ENCODE data around the gene TAS1R2. TPM values are rescaled to one million over a fixed set of nuclear protein-coding genes. Genes with fewer than 3 reads are reported as not detected.
"Not testable (repeated sequence)": the region's sequence is repeated elsewhere in the genome, so short reads cannot be mapped to it uniquely, and the experiment has no call there.

TAS1R2 gene
- total and polyA plus RNA-seq, 2 donors = not detected

GRCh38 chr1:18893120-18893519 is 33.7 kb upstream of the TAS1R2 start:
- no peaks in the 10 kb centered on the region for H3K4me1 ChIP-seq (ENCODE audit: insufficient read depth)
- H3K27ac ChIP-seq (ENCODE audit: low read depth) = no peak overlapping the region
- H3K4me3 ChIP-seq (ENCODE audit: low read depth, low read length) = no peak overlapping the region
- no peak for DNase-seq (ENCODE audit: extremely low spot score)
- 96% methylated on average over 7 of the region's 7 CpGs for WGBS
- H3K36me3 ChIP-seq (ENCODE audit: insufficient read depth) = no peaks in the 10 kb centered on the region

GRCh38 chr1:18891858-18892257 is 32.4 kb upstream of the TAS1R2 start:
- 85% methylated on average over 7 of the region's 7 CpGs for WGBS
- not testable (repeated sequence) for H3K4me3 ChIP-seq (ENCODE audit: low read depth, low read length); H3K27ac ChIP-seq (ENCODE audit: low read depth)

GRCh38 chr1:18891426-18891780 is 31.9 kb upstream of the TAS1R2 start:
- DNase-seq (ENCODE audit: extremely low spot score) = no peak
- Histone ChIP-seq H3K36me3 (ENCODE audit: insufficient read depth) (no peaks in the 10 kb centered on the region), H3K4me1 (ENCODE audit: insufficient read depth) (no peaks in the 10 kb centered on the region), H3K4me3 (ENCODE audit: low read depth, low read length) (no peak overlapping the region), H3K27ac (ENCODE audit: low read depth) (no peak overlapping the region)
- 91% methylated on average over 7 of the region's 7 CpGs for WGBS

More at GRCh38 chr1:18891858-18892257, 32.4 kb upstream of the TAS1R2 start:
- H3K36me3 ChIP-seq (ENCODE audit: insufficient read depth); DNase-seq (ENCODE audit: extremely low spot score); H3K4me1 ChIP-seq (ENCODE audit: insufficient read depth): not testable (repeated sequence)

GRCh38 chr1:18890706-18891425 is 31.4 kb upstream of the TAS1R2 start:
- Histone ChIP-seq H3K4me1 (ENCODE audit: insufficient read depth) (no peaks in the 10 kb centered on the region), H3K4me3 (ENCODE audit: low read depth, low read length) (no peak overlapping the region), H3K27ac (ENCODE audit: low read depth) (no peak overlapping the region), H3K36me3 (ENCODE audit: insufficient read depth) (no peaks in the 10 kb centered on the region)
- no peak for DNase-seq (ENCODE audit: extremely low spot score)
- WGBS = 68% methylated on average over 6 of the region's 6 CpGs

- H3K27ac ChIP-seq (ENCODE audit: low read depth) = no peak overlapping the region
- no peaks in the 10 kb centered on the region for H3K4me1 ChIP-seq (ENCODE audit: insufficient read depth)
- WGBS = 94% methylated on average over 1 of the region's 1 CpG
- DNase-seq (ENCODE audit: extremely low spot score) = no peak
- H3K4me3 ChIP-seq (ENCODE audit: low read depth, low read length) = no peak overlapping the region
- no peaks in the 10 kb centered on the region for H3K36me3 ChIP-seq (ENCODE audit: insufficient read depth)
Measured at GRCh38 chr1:18886003-18886335, 26.5 kb upstream of the TAS1R2 start.

GRCh38 chr1:18885311-18886002 is 26.0 kb upstream of the TAS1R2 start:
- H3K27ac ChIP-seq (ENCODE audit: low read depth) = no peak overlapping the region
- 96% methylated on average over 17 of the region's 17 CpGs for WGBS
- H3K4me3 ChIP-seq (ENCODE audit: low read depth, low read length) = no peak overlapping the region
- no peaks in the 10 kb centered on the region for H3K4me1 ChIP-seq (ENCODE audit: insufficient read depth)
- no peaks in the 10 kb centered on the region for H3K36me3 ChIP-seq (ENCODE audit: insufficient read depth)
- DNase-seq (ENCODE audit: extremely low spot score) = no peak

- no peak overlapping the region for H3K27ac ChIP-seq (ENCODE audit: low read depth)
- no peaks in the 10 kb centered on the region for H3K4me1 ChIP-seq (ENCODE audit: insufficient read depth)
- 85% methylated on average over 6 of the region's 6 CpGs for WGBS
- no peaks in the 10 kb centered on the region for H3K36me3 ChIP-seq (ENCODE audit: insufficient read depth)
- H3K4me3 ChIP-seq (ENCODE audit: low read depth, low read length) = no peak overlapping the region
- no peak for DNase-seq (ENCODE audit: extremely low spot score)
Measured at GRCh38 chr1:18884727-18885126, 25.3 kb upstream of the TAS1R2 start.

- DNase-seq (ENCODE audit: extremely low spot score) = no peak
- Histone ChIP-seq H3K4me1 (ENCODE audit: insufficient read depth) (no peaks in the 10 kb centered on the region), H3K27ac (ENCODE audit: low read depth) (no peak overlapping the region), H3K36me3 (ENCODE audit: insufficient read depth) (no peaks in the 10 kb centered on the region), H3K4me3 (ENCODE audit: low read depth, low read length) (no peak overlapping the region)
- 61% methylated on average over 4 of the region's 4 CpGs for WGBS
Measured at GRCh38 chr1:18884419-18884717, 24.9 kb upstream of the TAS1R2 start.

GRCh38 chr1:18883636-18884418 is 24.4 kb upstream of the TAS1R2 start:
- Histone ChIP-seq H3K4me3 (ENCODE audit: low read depth, low read length) (no peak overlapping the region), H3K27ac (ENCODE audit: low read depth) (no peak overlapping the region), H3K4me1 (ENCODE audit: insufficient read depth) (no peaks in the 10 kb centered on the region), H3K36me3 (ENCODE audit: insufficient read depth) (no peaks in the 10 kb centered on the region)
- no peak for DNase-seq (ENCODE audit: extremely low spot score)
- WGBS = 56% methylated on average over 14 of the region's 14 CpGs

GRCh38 chr1:18883079-18883478 is 23.6 kb upstream of the TAS1R2 start:
- Histone ChIP-seq H3K36me3 (ENCODE audit: insufficient read depth) (no peaks in the 10 kb centered on the region), H3K4me3 (ENCODE audit: low read depth, low read length) (no peak overlapping the region), H3K27ac (ENCODE audit: low read depth) (no peak overlapping the region)

GRCh38 chr1:18882486-18882885 is 23.0 kb upstream of the TAS1R2 start:
- no peaks in the 10 kb centered on the region for H3K36me3 ChIP-seq (ENCODE audit: insufficient read depth)
- 83% methylated on average over 8 of the region's 8 CpGs for WGBS

More at GRCh38 chr1:18883079-18883478, 23.6 kb upstream of the TAS1R2 start:
- DNase-seq (ENCODE audit: extremely low spot score) = no peak
- H3K4me1 ChIP-seq (ENCODE audit: insufficient read depth) = no peaks in the 10 kb centered on the region
- 97% methylated on average over 23 of the region's 23 CpGs for WGBS

GRCh38 chr1:18881642-18882431 is 22.4 kb upstream of the TAS1R2 start:
- no peak for DNase-seq (ENCODE audit: extremely low spot score)
- H3K4me1 ChIP-seq (ENCODE audit: insufficient read depth) = no peaks in the 10 kb centered on the region
- H3K36me3 ChIP-seq (ENCODE audit: insufficient read depth) = no peaks in the 10 kb centered on the region
- no peak overlapping the region for H3K27ac ChIP-seq (ENCODE audit: low read depth)
- no peak overlapping the region for H3K4me3 ChIP-seq (ENCODE audit: low read depth, low read length)
- WGBS = 90% methylated on average over 24 of the region's 24 CpGs

More at GRCh38 chr1:18882486-18882885, 23.0 kb upstream of the TAS1R2 start:
- no peak overlapping the region for H3K27ac ChIP-seq (ENCODE audit: low read depth)
- H3K4me1 ChIP-seq (ENCODE audit: insufficient read depth) = no peaks in the 10 kb centered on the region
- no peak for DNase-seq (ENCODE audit: extremely low spot score)
- no peak overlapping the region for H3K4me3 ChIP-seq (ENCODE audit: low read depth, low read length)

GRCh38 chr1:18881164-18881563 is 21.7 kb upstream of the TAS1R2 start:
- no peak for DNase-seq (ENCODE audit: extremely low spot score)
- Histone ChIP-seq H3K4me3 (ENCODE audit: low read depth, low read length) (no peak overlapping the region), H3K36me3 (ENCODE audit: insufficient read depth) (no peaks in the 10 kb centered on the region), H3K4me1 (ENCODE audit: insufficient read depth) (no peaks in the 10 kb centered on the region), H3K27ac (ENCODE audit: low read depth) (no peak overlapping the region)
- 98% methylated on average over 2 of the region's 2 CpGs for WGBS

Measured in urinary bladder (tissue), 4 donors.